ENCODE measurements around the gene B3GNT7.
"Not testable (repeated sequence)": the region's sequence is repeated elsewhere in the genome, so short reads cannot be mapped to it uniquely, and the experiment has no call there.

B3GNT7 gene, protein sequence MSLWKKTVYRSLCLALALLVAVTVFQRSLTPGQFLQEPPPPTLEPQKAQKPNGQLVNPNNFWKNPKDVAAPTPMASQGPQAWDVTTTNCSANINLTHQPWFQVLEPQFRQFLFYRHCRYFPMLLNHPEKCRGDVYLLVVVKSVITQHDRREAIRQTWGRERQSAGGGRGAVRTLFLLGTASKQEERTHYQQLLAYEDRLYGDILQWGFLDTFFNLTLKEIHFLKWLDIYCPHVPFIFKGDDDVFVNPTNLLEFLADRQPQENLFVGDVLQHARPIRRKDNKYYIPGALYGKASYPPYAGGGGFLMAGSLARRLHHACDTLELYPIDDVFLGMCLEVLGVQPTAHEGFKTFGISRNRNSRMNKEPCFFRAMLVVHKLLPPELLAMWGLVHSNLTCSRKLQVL

DNA sequence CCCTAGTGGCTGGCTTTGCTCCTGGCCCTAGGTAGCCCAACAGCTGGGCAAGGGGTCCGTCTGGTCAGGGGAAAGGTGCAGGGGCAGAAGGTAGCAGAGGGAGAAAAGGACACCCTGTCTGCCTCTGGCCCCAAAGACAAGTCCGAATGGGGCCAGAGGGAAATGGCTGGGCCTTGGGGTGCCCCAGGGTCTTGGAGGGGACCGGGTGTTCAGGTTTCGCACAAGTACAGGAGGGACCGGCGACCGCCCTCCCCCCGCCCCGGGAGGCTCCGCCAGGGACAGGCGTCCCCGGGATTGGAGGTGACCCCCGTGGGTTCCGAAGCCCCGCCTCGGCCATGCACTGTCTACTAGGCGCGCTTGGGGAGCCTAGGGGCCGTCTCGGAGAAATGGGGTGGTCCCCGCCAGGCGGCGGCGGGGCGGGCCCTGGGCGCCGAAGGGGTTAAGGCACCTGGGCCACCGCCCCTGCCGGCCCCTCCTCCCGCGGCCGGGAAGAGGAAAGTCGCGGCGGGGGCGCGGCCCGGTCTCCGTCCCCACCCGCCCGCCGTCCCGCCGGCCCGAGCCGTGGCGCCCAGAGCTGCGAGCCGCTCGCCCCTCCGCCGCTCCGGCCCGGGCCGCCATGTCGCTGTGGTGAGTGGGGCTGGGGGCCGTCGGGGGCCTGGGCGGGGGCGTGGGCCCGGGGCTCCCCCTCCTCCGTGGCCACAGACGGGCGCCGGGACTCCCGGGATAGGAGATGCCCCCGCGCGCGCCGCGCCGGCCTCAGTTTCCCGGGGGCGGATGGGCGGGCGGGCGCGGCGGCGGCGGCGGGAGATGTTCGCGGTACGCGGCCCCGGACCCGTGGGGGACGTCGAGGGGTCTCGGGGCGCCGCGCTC, at the start of gene B3GNT7:
Gene B3GNT7 (plus strand): TSS at position 523 of the 870 bp plus-strand sequence. CDS start 94 bp downstream, at position 617.
- no peak for DNase-seq (ENCODE audit: low read depth in 2 of 2)

DNA sequence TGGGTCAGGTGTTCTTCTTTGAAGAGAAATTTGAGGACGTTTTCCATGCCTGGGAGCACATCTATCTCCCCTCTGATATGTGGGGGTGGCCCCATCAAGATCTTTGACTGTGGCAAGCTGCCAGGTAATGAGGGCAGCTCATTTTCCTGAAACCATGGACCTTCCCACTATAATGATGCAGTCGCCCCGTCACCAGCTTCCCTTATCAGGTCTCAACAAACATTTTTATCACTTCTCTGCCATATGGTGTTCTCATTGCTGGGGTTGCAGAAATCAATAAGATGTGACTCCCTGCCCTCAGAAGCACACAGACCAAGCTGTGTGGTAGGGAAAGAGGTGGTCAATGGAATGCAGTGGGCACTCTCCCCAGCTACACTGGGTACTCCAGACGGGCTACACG, 48.4 kb upstream of the B3GNT7 start:
- DNase-seq (ENCODE audit: low read depth in 2 of 2): no peak

DNA sequence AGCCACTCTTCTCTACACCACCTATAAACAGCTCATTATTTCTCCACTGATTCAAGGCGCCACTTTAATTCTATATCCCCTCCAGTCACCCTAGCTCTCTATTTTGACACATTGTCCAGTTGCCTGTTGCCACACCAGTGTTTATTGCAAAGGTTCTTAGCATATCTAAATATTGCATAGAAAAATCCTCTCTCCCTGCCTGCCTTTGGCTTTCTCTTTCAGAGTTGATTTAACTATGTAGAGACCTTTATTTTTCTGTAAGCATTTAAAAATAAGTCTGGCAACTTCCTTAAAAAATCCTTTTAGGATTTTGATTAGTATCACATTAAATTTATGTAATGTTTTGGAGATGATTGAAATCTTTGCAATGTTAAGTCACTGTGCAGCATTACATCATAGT, 47.9 kb upstream of the B3GNT7 start:
- no peak for DNase-seq (ENCODE audit: low read depth in 2 of 2)

DNA sequence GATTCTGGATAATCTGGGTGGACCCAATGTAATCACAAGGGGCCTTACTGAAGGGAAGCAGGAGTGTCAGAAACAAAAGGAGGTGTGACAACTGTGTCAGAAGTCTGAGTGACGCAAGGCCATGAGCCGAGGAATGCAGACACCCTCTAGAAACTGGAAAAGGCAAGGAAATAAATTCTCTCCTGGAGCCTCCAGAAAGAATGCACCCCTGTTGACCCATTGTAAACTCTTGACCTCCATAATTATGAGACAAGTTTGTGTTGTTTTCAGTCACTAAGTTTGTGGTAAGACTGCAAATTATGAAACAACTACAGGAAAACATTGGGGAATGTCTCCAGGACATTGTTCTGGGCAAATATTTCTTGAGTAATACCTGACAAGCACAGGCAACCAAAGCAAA, 47.3 kb upstream of the B3GNT7 start:
- DNase-seq (ENCODE audit: low read depth in 2 of 2): no peak

DNA sequence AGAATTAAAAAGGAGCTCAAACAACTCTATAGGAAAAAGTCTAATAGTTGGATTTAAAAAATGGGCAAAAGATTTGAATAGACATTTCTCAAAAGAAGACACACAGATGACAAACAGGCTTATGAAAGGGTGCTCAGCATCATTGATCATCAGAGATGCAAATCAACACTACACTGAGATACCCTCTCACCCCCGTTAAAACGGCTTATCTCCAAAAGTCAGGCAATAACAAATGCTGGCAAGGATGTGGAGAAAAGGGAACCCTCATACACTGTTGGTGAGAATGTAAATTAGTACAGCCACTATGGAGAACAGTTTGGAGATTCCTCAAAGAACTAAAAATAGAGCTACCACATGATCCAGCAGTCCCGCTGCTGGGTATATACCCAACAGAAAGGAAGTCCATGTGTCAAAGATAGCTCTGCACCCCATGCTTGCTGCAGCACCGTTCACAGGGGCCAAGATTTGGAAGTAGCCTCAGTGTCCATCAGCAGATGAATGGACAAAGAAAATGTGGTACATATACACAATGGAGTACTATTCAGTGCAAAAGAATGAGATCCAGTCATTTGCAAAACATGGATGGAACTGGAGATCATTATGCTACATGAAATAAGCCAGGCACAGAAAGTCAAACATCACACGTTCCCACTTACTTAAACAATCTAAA, 46.7 kb upstream of the B3GNT7 start:
- no peak for DNase-seq (ENCODE audit: low read depth in 2 of 2)

DNA sequence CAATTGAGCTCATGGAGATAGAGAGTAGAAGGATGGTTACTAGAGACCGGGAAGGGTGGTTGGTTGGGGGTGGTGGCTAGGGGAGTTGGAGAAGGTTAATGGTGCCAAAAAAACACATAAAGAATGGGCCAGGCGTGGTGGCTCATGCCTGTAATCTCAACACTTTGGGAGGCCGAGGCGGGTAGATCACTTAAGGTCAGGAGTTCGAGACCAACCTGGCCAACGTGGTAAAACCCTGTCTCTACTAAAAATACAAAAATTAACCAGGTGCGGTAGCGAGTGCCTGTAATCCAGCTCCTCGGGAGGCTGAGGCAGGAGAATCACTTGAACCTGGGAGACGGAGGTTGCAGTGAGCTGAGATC, 46.2 kb upstream of the B3GNT7 start:
- not testable (repeated sequence) for DNase-seq (ENCODE audit: low read depth in 2 of 2)

DNA sequence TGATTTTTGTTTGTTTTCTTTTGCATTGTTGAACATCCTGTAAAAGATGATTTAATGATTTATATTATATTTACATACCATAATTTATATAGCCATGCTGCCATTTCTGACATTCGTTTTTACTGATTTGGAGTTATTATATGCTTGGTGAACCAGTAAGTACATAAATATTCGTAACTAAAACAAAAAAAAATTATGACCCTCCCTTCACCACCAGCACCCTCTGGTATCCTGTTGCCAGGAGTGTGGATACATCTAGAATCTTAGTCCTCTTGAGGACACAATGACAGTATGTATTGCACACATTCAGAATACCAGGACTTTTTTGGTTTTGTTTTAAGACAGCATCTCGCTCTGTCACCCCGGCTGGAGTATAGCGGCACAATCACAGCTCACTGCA, 43.9 kb upstream of the B3GNT7 start:
- DNase-seq (ENCODE audit: low read depth in 2 of 2): no peak

DNA sequence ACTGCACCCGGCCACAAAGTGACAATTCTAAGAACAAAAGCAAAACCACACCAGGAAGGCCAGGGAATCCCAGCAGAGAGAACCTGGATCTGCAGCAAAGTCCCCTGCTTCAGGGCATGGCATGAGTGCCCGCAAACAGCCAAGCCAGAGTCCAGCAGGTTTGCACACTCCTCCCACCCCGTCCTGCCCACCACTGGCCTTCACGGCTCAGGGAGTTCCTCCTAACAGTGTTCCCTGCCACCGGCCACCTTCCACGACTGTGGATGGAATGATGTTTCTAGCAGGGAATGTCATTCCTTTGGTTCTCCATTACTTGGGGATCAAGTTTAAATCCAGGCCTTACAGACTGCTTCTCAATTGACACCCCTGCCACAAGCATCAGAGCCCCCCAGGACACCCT, 42.0 kb upstream of the B3GNT7 start:
- DNase-seq (ENCODE audit: low read depth in 2 of 2): no peak

DNA sequence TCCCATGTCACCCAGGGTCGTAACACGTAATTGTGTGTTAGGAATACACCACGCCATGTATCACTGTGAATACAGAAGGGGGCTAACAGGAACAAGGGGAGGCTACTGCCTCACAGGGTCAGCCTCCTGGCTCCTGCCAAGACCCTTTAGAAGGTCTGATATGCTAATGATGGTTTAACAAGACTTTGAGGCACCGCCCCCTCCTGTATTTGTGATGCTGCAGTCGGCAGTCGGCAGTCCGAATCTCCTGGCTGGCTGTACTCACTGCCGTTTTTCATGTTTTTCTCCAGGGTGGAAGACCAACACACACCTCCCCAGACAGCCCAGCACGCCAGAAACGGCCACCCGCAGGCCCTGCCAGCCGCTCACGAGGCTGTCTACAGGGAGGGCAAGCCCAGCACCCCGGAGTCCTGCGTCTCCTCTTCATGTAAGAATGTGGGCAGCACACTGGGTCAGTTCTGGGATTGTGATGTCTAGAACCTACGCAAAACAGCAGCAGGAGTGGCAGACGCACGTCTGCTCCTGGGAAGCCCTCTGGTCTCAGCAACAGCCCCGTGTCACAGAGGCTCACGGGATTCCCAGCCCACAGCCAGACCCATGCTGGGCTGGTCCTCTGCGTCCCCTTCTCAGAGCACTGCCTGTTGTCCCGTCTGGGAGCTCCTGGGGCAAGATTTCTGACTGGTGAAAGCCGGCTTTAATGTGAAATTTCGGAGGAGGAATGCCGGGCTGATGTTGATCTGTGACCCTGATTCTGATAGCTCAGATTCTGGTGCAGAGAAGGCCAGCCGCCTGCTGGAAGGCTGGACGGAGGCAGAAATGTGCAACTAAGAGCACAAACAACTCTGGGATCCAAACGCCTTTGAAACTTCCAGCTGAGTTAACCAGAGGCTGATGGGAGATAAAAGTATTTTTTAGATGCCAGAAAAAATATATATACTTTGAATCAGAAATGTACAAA, 39.7 kb upstream of the B3GNT7 start:
- no peak for DNase-seq (ENCODE audit: low read depth in 2 of 2)

DNA sequence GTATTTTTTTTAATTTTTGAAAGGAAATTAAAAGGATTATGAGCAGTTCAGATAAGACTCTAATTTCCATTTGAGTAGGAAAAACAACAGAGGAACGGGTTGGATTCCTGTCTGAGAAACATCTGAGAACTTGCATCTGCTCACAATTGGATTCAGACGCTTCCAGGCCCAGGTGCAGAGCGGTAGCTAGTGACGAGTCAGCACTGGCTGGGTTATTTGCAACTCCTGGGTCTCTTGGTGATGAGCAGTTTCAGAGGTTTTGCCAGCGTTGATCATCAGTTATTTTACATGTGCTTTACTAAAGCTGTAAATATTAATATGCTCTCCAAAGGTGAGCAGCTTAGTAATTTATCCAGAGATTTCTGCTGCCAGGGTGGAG, 39.1 kb upstream of the B3GNT7 start:
- DNase-seq (ENCODE audit: low read depth in 2 of 2): no peak

DNA sequence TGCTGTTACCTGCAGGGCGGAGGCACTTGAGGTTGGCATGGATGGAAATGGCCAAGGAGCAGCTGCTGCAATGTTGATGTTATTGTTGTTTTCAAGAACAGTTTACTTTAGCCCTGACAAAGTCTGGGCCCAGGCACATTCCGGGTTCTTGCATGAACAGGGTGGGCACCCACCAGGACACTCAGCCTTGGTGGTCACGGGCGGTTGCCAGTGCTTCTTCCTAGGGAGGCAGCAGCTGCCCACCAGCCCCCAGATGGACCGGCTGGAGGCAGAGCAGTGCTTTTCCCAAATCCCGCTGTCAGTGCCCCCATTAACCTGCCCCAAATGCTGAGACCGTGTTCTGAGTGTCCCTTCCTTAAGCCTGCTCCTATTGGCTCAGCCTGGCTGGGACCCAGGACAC, 38.5 kb upstream of the B3GNT7 start:
- DNase-seq (ENCODE audit: low read depth in 2 of 2): no peak

DNA sequence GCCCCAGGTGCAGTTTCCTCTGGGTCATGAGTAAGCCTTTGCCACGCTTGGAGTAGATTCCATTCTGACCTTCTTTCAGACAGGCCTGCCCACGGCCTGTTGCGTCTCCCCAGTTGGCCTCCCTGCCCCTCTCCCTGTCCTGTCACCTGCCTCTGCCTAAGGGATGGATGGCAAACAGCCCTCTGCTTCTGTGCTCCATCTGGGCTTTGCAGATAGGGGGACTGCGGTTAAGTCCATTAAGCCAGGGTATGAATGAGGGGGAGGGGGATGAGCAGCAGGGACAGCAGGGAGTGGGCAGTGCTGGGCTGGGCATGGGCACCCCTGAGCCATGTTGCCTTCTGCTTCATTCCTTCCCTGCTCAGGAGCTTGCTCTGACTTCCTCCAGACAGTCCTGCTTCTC, 37.6 kb upstream of the B3GNT7 start:
- no peak for DNase-seq (ENCODE audit: low read depth in 2 of 2)

DNA sequence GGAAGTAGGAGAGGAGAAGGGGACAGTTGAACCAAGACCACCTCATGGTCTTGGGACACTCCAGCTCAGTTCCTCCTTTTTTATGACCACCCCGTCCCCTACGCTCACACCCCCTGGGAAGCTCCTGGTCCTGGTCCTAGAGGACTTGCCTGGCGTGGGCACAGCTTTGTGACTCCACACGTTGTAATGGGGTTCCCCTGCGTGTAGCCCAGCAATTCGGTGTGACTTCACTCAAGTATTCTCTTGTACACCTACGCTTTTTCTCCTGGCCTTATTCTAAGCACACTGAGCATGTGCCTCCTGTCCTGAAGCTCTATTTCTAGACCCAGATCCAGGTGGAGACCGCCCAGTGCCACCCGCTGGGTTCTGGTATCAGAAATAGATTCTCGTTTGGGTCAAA, 36.1 kb upstream of the B3GNT7 start:
- DNase-seq (ENCODE audit: low read depth in 2 of 2): no peak

DNA sequence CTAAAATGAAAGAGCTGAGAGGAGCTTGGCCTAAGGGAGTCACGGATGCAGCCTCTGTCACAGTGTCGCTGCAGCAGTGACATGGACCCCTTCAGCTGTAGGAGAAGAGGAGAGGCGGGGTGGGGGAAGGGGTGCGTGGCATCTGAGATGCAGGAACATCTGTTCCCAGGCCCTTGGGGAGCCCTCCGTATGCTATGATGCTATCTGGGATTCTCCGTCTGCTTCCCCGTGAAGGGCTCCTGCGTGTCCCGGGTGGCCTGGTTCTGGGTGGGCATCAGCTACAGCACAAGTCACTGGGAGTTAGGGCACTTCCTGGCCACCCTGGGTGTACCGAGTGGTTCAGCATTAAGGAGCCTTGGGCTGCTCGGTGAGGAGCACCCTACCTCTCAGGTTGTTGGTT, 35.6 kb upstream of the B3GNT7 start:
- no peak for DNase-seq (ENCODE audit: low read depth in 2 of 2)

DNA sequence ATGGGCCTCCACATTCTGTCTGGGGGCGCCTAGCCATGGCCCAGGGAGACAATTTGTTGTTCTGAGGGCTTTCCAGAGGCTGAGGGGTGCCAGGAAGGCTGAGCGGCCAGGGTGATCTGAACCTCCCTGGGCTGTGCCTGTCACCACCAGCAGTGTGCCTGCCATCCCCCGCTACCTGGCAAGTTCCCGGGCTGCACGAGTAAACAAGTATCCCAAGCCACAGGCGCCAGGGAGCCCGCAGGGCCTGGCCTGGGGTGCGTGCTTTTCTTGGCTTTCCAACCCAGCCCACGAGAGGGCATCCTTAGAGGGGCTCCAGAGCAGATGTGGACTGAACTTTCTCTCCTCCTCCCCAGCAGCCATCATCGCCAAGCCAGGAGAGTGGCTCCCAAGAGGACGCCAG, 35.1 kb upstream of the B3GNT7 start:
- no peak for DNase-seq (ENCODE audit: low read depth in 2 of 2)

DNA sequence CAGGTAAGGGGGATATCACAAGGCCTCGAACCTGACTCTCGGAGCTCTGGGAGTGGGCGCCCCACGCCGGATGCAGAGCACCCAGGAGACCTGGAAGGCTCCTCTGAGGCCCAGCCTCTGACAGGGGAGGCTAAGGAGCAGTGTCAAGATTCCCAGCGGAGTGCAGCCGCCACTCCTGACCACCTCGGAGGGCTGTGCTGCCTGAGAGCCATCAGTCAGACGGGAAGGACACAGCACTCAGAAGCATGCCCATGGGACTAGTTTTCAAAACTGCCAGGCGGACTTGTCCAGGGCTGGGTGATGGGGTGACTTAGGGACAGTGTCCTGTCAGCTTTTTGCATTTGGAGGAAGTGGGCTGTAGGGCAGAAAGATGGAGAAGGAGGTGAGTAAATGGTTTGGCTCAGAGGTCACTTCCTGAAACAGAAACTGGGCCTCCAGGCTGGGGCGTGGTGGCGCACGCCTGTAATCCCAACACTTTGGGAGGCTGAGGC, 34.6 kb upstream of the B3GNT7 start:
- DNase-seq (ENCODE audit: low read depth in 2 of 2): no peak

DNA sequence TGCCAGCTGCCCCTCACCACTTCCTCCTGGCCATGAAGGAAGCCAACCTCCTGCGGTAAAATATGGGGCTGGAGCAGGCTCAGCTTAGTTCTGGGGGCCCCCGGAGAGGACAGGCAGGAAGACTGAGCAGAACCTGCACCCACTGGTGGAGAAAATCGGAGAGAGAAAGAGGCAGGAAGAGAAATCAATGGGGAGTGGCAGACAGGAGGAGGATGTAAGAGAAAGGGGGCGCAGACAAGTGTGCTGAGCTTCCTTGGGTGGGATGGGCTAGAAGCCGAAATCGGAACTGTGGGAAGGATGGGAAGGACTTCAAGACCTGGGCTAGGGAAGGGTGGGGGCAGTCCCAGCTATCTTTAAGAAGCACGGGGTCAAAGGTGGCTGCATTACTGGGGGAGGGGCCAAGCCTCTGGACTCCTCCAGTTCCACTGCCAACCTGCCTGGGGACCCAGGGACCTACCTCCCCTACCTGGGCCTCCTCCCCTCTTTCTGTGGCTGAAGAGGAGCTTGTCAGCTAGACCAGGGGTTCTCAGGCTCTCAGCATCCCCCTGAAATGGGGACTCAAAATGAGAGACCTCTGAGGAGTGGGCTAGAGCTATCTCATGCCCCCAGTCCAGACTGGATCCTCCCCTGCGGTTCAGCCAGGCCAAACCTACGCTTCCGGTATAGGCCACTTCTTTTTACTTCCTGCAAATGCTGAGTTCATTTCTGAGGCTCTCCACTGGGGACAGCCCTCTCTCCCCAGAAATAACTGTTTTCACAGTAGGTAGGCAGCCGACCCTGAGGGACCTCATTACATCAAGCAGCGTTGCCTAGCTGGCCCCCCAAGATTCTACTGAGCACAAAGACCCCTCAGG, 33.6 kb upstream of the B3GNT7 start:
- no peak for DNase-seq (ENCODE audit: low read depth in 2 of 2)

DNA sequence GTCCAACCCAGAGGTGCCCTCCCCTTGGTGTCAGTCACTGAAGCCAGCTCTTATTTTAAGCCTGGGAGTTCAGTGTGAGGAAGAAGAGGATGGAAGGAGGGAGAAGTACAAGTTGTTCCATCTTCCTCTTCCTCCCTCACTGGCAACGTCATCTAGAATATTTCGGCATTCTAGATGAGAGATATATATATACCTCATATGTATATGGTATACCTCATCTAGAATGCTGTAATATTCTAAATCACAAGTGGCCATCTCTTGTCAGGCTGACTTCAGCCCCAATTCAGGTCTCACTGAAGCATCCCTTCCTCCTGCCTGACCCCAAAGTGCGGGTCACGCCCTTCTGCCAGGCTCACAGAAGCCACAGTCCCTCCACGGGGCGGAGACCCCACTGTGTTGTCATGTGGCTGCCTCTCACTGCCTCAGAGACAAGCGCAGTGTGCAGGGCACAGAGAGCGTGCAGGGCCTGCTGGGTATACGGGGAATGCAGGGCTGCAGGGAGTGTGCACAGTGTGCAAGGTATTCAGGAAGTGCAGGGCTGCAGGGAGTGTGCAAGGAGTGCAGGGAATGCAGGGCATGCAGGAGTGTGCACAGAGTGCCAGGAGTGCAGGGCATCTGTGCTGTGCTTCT, 32.8 kb upstream of the B3GNT7 start:
- no peak for DNase-seq (ENCODE audit: low read depth in 2 of 2)

DNA sequence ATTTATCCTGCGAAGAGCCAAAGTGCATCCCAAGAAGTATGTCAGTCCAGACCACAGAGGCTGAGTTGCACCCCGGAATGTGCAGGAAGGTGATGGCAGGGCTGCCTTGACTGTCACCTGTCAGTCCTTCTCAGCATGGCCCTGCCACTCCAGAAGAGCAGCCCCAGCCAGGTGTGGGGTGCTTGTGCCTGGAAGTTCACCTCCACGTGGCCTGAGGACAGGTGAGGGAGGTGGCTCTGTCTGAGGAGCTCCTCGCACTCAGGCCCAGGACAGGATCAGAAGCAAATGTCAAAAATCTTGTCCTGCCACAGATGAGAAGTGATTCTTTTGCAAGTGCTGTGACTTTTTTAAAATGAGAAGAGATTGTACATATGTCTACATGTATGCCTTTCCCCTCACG, 31.4 kb upstream of the B3GNT7 start:
- no peak for DNase-seq (ENCODE audit: low read depth in 2 of 2)

Measured in stimulated activated CD4-positive, alpha-beta T cell treated with anti-CD3 and anti-CD28 coated beads, Interleukin-1b, Interleukin-23, amount 100 ng/mL, for 4 hours (primary cell).